HepG2 (cell line): ENCODE results near the gene ESPN. TPM values are rescaled to one million over a fixed set of nuclear protein-coding genes. Genes with fewer than 3 reads are reported as not detected.

ENCODE experiments used
- CBX2 ChIP-seq, 2 experiments: fragments of 200-600 bp in 1 of 2; sonication (generic); formaldehyde crosslinking in 1 of 2; IDR thresholded peaks; 2 replicates each; pipeline versions ENCODE4 v1.7.0 to v1.8.1; 2018 to 2022; ENCODE audit warnings: low read depth in 2 of 2, low read length in 1 of 2, mild to moderate bottlenecking in 1 of 2, missing genetic modification reagents in 1 of 2
- CHCHD3 ChIP-seq: sonication (generic); formaldehyde crosslinking; IDR thresholded peaks from 2 replicates; pipeline ENCODE4 v1.8.0; 2022; ENCODE audit warnings: mild to moderate bottlenecking, missing genetic modification reagents, moderate library complexity
- DNMT3B ChIP-seq: conservative IDR thresholded peaks from 2 replicates; pipeline ENCODE4 v1.6.1; 2016; ENCODE audit warnings: missing biosample characterization, control low read depth
- FOXC1 ChIP-seq: sonication (generic); formaldehyde crosslinking; IDR thresholded peaks from 2 replicates; pipeline ENCODE4 v1.8.0; 2022; ENCODE audit warnings: mild to moderate bottlenecking, missing genetic modification reagents, borderline replicate concordance
- IRF2 ChIP-seq: IDR thresholded peaks from 2 replicates; pipeline ENCODE4 v1.6.1; 2018; ENCODE audit warnings: missing genetic modification reagents, missing compliant biosample characterization
- KAT8 ChIP-seq: IDR thresholded peaks from 2 replicates; pipeline ENCODE4 v1.6.1; 2016; ENCODE audit warnings: missing genetic modification reagents, missing compliant biosample characterization
- KLF12 ChIP-seq: sonication (generic); formaldehyde crosslinking; IDR thresholded peaks from 2 replicates; pipeline ENCODE4 v1.4.0; 2020; ENCODE audit warnings: missing genetic modification reagents, borderline replicate concordance
- KLF15 ChIP-seq: sonication (generic); formaldehyde crosslinking; IDR thresholded peaks from 2 replicates; pipeline ENCODE4 v1.8.1; 2023; ENCODE audit warnings: borderline replicate concordance, mild to moderate bottlenecking, inconsistent platforms, missing genetic modification reagents, mixed read lengths
- KMT2A ChIP-seq: sonication (generic); formaldehyde crosslinking; IDR thresholded peaks from 2 replicates; pipeline ENCODE4 v1.4.0; 2020; ENCODE audit warnings: missing genetic modification reagents
- MTF1 ChIP-seq: sonication (generic); formaldehyde crosslinking; IDR thresholded peaks from 2 replicates; pipeline ENCODE4 v1.5.0; 2020; ENCODE audit warnings: missing genetic modification reagents
- NFE2 ChIP-seq: sonication (generic); formaldehyde crosslinking; IDR thresholded peaks from 2 replicates; pipeline ENCODE4 v1.4.0; 2020; ENCODE audit warnings: missing genetic modification reagents
- PCBP1 ChIP-seq: fragments of 200-400 bp; formaldehyde crosslinking; IDR thresholded peaks from 2 replicates; pipeline ENCODE4 v1.6.1; 2017; ENCODE audit warnings: mild to moderate bottlenecking, low read depth, low read length, borderline replicate concordance
- POLR2AphosphoS5 ChIP-seq: IDR thresholded peaks from 2 replicates; pipeline ENCODE4 v1.6.1; 2012; ENCODE audit warnings: low read depth, low read length
- PTBP1 ChIP-seq: fragments of 200-400 bp; formaldehyde crosslinking; IDR thresholded peaks from 2 replicates; pipeline ENCODE4 v1.6.1; 2018; ENCODE audit warnings: low read length, low read depth; ENCODE audit not compliant: poor library complexity, severe bottlenecking
- RFX5 ChIP-seq: IDR thresholded peaks from 2 replicates; pipeline ENCODE4 v1.6.1; 2011; ENCODE audit warnings: low read depth, low read length, improper control_type of control experiment
- RFXAP ChIP-seq: sonication (generic); formaldehyde crosslinking; IDR thresholded peaks from 2 replicates; pipeline ENCODE4 v1.4.0; 2020; ENCODE audit warnings: missing genetic modification reagents, borderline replicate concordance
- WIZ ChIP-seq: sonication (generic); formaldehyde crosslinking; IDR thresholded peaks from 2 replicates; pipeline ENCODE4 v1.5.1; 2020; ENCODE audit warnings: mild to moderate bottlenecking, missing genetic modification reagents
- ZMYM2 ChIP-seq: sonication (generic); formaldehyde crosslinking; IDR thresholded peaks from 2 replicates; pipeline ENCODE4 v1.8.0; 2022; ENCODE audit warnings: mild to moderate bottlenecking, missing genetic modification reagents
- ZNF234 ChIP-seq: sonication (generic); formaldehyde crosslinking; conservative IDR thresholded peaks from 2 replicates; pipeline ENCODE4 v1.5.1; 2020; ENCODE audit warnings: mild to moderate bottlenecking, missing genetic modification reagents
- ZNF3 ChIP-seq: IDR thresholded peaks from 2 replicates; pipeline ENCODE4 v1.7.0; 2017; ENCODE audit warnings: inconsistent platforms
- ZNF331 ChIP-seq: sonication (generic); formaldehyde crosslinking; IDR thresholded peaks from 2 replicates; pipeline ENCODE4 v1.4.0; 2020; ENCODE audit warnings: missing genetic modification reagents
- ZNF749 ChIP-seq: sonication (generic); formaldehyde crosslinking; IDR thresholded peaks from 2 replicates; pipeline ENCODE4 v1.8.0; 2022; ENCODE audit warnings: mild to moderate bottlenecking, missing genetic modification reagents, moderate library complexity, borderline replicate concordance
- ZSCAN9 ChIP-seq: IDR thresholded peaks from 2 replicates; pipeline ENCODE4 v1.6.1; 2016; ENCODE audit warnings: borderline replicate concordance
- polyA plus RNA-seq, 8 experiments: library from polyadenylated mRNA; depleted of rRNA in 3 of 8; stranded (reverse) in 7 of 8; unstranded in 1 of 8; fragments of >200 nt; fragmentation: Illumina TruSeq in 4 of 8; extraction: Trizol in 4 of 8; gene quantifications; 2 replicates each; pipeline versions ENCODE4 v1.2.1 to v1.2.3, GENCODE V29; 2011 to 2016; ENCODE audit warnings: low read depth in 4 of 8, missing spikeins in 1 of 8, mixed read lengths in 1 of 8; ENCODE audit not compliant: insufficient read depth in 1 of 8
- total RNA-seq, 5 experiments: library from RNA; depleted of rRNA; stranded (reverse); fragments of >200 nt; fragmentation: Illumina TruSeq; extraction: Trizol; gene quantifications; 2 replicates each; pipeline ENCODE4 v1.2.3, GENCODE V29; 2016; ENCODE audit warnings: low read depth in 1 of 5
- TF ChIP-seq, protein P1 (sequence below): sonication (generic); formaldehyde crosslinking; IDR thresholded peaks from 2 replicates; pipeline ENCODE4 v1.4.0; 2020; ENCODE audit warnings: mild to moderate bottlenecking, missing genetic modification reagents, borderline replicate concordance
- TF ChIP-seq, protein P2 (sequence below): sonication (generic); formaldehyde crosslinking; IDR thresholded peaks from 2 replicates; pipeline ENCODE4 v1.5.1; 2020; ENCODE audit warnings: missing genetic modification reagents, mild to moderate bottlenecking, borderline replicate concordance

The ESPN gene
- total and polyA plus RNA-seq, 2 of the 13 experiments (the other 11 are each of a cell fraction or from before 2014, with no cell fraction given) = 48.6 to 54.2 TPM

DNA sequence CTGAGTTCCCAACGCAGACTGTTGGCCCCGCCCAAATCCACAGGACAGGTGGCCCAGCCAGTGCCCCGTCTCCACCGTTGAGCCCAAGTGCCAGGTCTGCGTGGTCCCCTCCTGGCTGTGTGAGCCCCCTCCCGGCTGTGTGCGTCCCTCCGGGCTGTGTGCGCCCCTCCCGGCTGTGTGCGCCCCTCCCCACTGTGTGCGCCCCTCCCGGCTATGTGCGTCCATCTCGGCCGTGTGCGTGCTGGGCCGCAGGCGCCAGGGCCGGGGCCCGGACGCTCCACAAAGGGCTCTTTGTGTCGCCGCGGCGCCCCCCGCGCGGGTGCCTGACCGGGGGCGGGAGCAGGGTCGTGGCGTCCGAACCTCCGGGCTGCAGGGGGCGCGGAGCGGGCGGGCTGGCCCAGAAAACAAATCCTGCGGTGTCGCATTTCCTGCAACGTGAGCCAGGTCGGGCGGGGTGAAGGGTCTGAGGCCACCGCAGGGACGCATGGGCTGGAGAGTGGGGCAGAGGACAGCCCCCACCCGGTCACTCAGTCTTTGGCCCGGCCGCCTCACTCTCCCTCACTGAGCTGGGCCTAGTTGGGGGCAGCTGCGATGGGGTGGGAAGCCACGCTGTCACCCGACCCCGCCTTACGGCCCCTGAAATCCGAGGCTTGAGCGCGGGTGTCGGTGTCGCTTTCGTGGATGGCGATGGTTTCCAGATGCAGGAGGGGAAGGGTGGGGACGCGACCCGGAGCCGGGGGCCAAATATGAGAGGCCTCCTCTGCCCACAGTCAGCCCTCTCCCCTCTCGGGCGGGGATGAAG is 22.6 kb downstream of the ESPN start (continued):
- TF ChIP-seq PTBP1 = no peak
- no peak; the same call in 1 of the 2 replicates for TF ChIP-seq KMT2A (CRISPR knock-in tag)
- TF ChIP-seq DNMT3B (CRISPR knock-in tag) = no peak
- no peak for TF ChIP-seq KAT8
- TF ChIP-seq PCBP1 = no peak
- TF ChIP-seq, protein P1, sequence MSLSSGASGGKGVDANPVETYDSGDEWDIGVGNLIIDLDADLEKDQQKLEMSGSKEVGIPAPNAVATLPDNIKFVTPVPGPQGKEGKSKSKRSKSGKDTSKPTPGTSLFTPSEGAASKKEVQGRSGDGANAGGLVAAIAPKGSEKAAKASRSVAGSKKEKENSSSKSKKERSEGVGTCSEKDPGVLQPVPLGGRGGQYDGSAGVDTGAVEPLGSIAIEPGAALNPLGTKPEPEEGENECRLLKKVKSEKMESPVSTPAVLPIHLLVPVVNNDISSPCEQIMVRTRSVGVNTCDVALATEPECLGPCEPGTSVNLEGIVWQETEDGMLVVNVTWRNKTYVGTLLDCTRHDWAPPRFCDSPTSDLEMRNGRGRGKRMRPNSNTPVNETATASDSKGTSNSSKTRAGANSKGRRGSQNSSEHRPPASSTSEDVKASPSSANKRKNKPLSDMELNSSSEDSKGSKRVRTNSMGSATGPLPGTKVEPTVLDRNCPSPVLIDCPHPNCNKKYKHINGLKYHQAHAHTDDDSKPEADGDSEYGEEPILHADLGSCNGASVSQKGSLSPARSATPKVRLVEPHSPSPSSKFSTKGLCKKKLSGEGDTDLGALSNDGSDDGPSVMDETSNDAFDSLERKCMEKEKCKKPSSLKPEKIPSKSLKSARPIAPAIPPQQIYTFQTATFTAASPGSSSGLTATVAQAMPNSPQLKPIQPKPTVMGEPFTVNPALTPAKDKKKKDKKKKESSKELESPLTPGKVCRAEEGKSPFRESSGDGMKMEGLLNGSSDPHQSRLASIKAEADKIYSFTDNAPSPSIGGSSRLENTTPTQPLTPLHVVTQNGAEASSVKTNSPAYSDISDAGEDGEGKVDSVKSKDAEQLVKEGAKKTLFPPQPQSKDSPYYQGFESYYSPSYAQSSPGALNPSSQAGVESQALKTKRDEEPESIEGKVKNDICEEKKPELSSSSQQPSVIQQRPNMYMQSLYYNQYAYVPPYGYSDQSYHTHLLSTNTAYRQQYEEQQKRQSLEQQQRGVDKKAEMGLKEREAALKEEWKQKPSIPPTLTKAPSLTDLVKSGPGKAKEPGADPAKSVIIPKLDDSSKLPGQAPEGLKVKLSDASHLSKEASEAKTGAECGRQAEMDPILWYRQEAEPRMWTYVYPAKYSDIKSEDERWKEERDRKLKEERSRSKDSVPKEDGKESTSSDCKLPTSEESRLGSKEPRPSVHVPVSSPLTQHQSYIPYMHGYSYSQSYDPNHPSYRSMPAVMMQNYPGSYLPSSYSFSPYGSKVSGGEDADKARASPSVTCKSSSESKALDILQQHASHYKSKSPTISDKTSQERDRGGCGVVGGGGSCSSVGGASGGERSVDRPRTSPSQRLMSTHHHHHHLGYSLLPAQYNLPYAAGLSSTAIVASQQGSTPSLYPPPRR (CRISPR knock-in tag) = peak; percentile 71
- peak; percentile 77 for TF ChIP-seq POLR2AphosphoS5
- TF ChIP-seq ZNF749 = no peak
- 0 out of 2 replicates have a peak, but pooled peaks have one; percentile 20 for TF ChIP-seq ZSCAN9 (CRISPR knock-in tag)
- TF ChIP-seq CBX2 (IDR thresholded peaks at IDR 0.05; ENCODE audit: low read depth, low read length) = no peak
- TF ChIP-seq CBX2 (CRISPR knock-in tag; IDR thresholded peaks at IDR 0.05; ENCODE audit: low read depth) = no peak
- TF ChIP-seq MTF1 = no peak
- no peak for TF ChIP-seq WIZ (CRISPR knock-in tag)
- TF ChIP-seq RFX5 = no peak
- TF ChIP-seq NFE2 = no peak
- TF ChIP-seq ZNF3 (CRISPR knock-in tag) = no peak
- TF ChIP-seq IRF2 (CRISPR knock-in tag) = peak; percentile 71; the same call in 1 of the 2 replicates
- TF ChIP-seq KLF12 = no peak
- peak; percentile 66; the same call in 1 of the 2 replicates for TF ChIP-seq ZNF234 (CRISPR knock-in tag)
- TF ChIP-seq KLF15 (CRISPR knock-in tag) = no peak
- TF ChIP-seq CHCHD3 (CRISPR knock-in tag) = peak; percentile 34; the same call in 1 of the 2 replicates
- TF ChIP-seq FOXC1 (CRISPR knock-in tag) = 0 out of 2 replicates have a peak, but pooled peaks have one; percentile 70
- no peak for TF ChIP-seq ZMYM2 (CRISPR knock-in tag)
- TF ChIP-seq ZNF331 (CRISPR knock-in tag) = 0 out of 2 replicates have a peak, but pooled peaks have one; percentile 26
- TF ChIP-seq RFXAP (CRISPR knock-in tag) = peak; percentile 64; the same call in 1 of the 2 replicates
- TF ChIP-seq, protein P2, sequence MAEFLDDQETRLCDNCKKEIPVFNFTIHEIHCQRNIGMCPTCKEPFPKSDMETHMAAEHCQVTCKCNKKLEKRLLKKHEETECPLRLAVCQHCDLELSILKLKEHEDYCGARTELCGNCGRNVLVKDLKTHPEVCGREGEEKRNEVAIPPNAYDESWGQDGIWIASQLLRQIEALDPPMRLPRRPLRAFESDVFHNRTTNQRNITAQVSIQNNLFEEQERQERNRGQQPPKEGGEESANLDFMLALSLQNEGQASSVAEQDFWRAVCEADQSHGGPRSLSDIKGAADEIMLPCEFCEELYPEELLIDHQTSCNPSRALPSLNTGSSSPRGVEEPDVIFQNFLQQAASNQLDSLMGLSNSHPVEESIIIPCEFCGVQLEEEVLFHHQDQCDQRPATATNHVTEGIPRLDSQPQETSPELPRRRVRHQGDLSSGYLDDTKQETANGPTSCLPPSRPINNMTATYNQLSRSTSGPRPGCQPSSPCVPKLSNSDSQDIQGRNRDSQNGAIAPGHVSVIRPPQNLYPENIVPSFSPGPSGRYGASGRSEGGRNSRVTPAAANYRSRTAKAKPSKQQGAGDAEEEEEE (CRISPR knock-in tag) = no peak
